Heart left ventricle (tissue), 16 donors: ENCODE results near the gene CCDC127. TPM values are rescaled to one million over a fixed set of nuclear protein-coding genes. Genes with fewer than 3 reads are reported as not detected.
A peak's percentile ranks its signal among the peaks of the same experiment; 100 is the strongest.
"Not testable (repeated sequence)": the region's sequence is repeated elsewhere in the genome, so short reads cannot be mapped to it uniquely, and the experiment has no call there.

Experiments used
- ATAC-seq, 4 donors: fragments of 200-7000 bp; cut with Tn5 transposase; one replicate each; pipeline ENCODE4 v1.9.1; 2020 to 2022; ENCODE audit warnings: moderate library complexity in 4 of 4, mild to moderate bottlenecking in 3 of 4, moderate number of reproducible peaks in 1 of 4
- DNase-seq, 5 donors: peaks; one replicate each; pipeline ENCODE4 v3.0.0-alpha.2; 2020
- H3K27ac ChIP-seq, 12 donors: fragments of 200-600 bp; sonication (generic) in 4 of 12; one replicate each; pipeline versions ENCODE4 v1.5.0 to v1.8.0; 2016 to 2022; ENCODE audit warnings: mild to moderate bottlenecking in 2 of 12
- H3K27me3 ChIP-seq, 9 donors: fragments of 200-600 bp; sonication (generic) in 2 of 9; one replicate each; pipeline versions ENCODE4 v1.5.1 to v1.8.0; 2016 to 2022; ENCODE audit warnings: mild to moderate bottlenecking in 3 of 9
- H3K36me3 ChIP-seq, 9 donors: fragments of 200-600 bp; sonication (generic) in 2 of 9; one replicate each; pipeline versions ENCODE4 v1.5.0 to v1.8.0; 2018 to 2022; ENCODE audit warnings: mild to moderate bottlenecking in 2 of 9
- H3K4me1 ChIP-seq, 12 donors: fragments of 200-600 bp; sonication (generic) in 4 of 12; one replicate each; pipeline versions ENCODE4 v1.5.0 to v1.8.0; 2016 to 2022; ENCODE audit warnings: mild to moderate bottlenecking in 3 of 12
- H3K4me3 ChIP-seq, 12 donors: fragments of 200-600 bp; sonication (generic) in 4 of 12; one replicate each; pipeline versions ENCODE4 v1.5.0 to v1.8.0; 2017 to 2022; ENCODE audit warnings: mild to moderate bottlenecking in 9 of 12, moderate library complexity in 4 of 12
- H3K9me3 ChIP-seq, 12 donors: fragments of 200-600 bp; sonication (generic) in 4 of 12; one replicate each; pipeline versions ENCODE4 v1.5.0 to v1.8.0; 2016 to 2022; ENCODE audit warnings: mild to moderate bottlenecking in 1 of 12
- CTCF ChIP-seq, 12 donors: fragments of 200-600 bp; sonication (generic) in 4 of 12; IDR thresholded peaks; one replicate each; pipeline versions ENCODE4 v1.5.0 to v1.8.0; 2018 to 2022; ENCODE audit warnings: antibody characterized with exemption in 12 of 12, mild to moderate bottlenecking in 5 of 12
- POLR2A ChIP-seq, 2 donors: fragments of 450-650 bp; IDR thresholded peaks; one replicate each; pipeline ENCODE4 v1.6.1; 2017; ENCODE audit warnings: antibody characterized with exemption in 2 of 2, mild to moderate bottlenecking in 2 of 2, moderate library complexity in 2 of 2
- WGBS, 4 donors: extraction: QIAGEN DNeasy Blood & Tissue Kit in 2 of 4; methylation state at CpG; one replicate each; pipeline versions ENCODE4 v1.1.5 to v1.1.7; 2013 to 2018; 5-methylcytosine and 5-hydroxymethylcytosine counted together
- intact Hi-C, 10 donors: fragments of 100-400 bp; cut with DNase I; formaldehyde crosslinking; loops; one replicate each; pipeline versions ENCODE4 v1.11.1 to v1.14.2; 2022
- polyA plus RNA-seq, 2 donors: library from polyadenylated mRNA; stranded (reverse); fragments of 200-250 nt; gene quantifications; one replicate each; pipeline ENCODE4 v1.2.3, GENCODE V29; 2013
- total RNA-seq, 9 donors: library from RNA; depleted of rRNA in 2 of 9; stranded (reverse); fragments of >200 nt in 2 of 9; fragmentation: NEBNext Ultra II Directional in 3 of 9; extraction: Animal tissue kit (Norgen Biotek cat#: 25700) in 3 of 9; gene quantifications; one replicate each; pipeline versions ENCODE4 v1.1.0 to v1.2.4, GENCODE V29; 2016 to 2023
- donor health status: ischemic (EF 13 %, LVEDD 7.1; RV severe dilation, severe dysfunction).
- donor health status: healthy with polysubstance abuse.
- donor health status: DM: no; HTN: yes; CAD: no.
- donor health status: DM: no; HTN: no; CAD: no.
- donor health status: ischemic (EF 25% LVEDD 6.9; RV normal size, moderate dysfunction).
- donor health status: ischemic (EF 25% LVEDD 5.7; RV mildly dilated, moderate dysfunction).
- donor health status: healthy.
- donor health status: DM: yes; HTN: yes; CAD: no.
- donor health status: ischemic (EF 35%, LVEDD 5.7; RV mildly dilated, moderate dysfunction).
- donor health status: nonischemic (EF 11% LVEDD 7.7; RV severe dilation, severe dysfunction).
- donor health status: DM: yes; HTN: yes; CAD: no.
- donor health status: PGD.
- donor health status: ischemic (EF 29% LVEDD 5.4; RV normal size, mild dysfunction).
- donor health status: nonischemic (EF 23%, LVEDD 6.1; RV moderate dilation, normal function).

CCDC127 gene
- total and polyA plus RNA-seq, 11 donors: 4.8 to 10.3 (median 7.5) TPM

DNA sequence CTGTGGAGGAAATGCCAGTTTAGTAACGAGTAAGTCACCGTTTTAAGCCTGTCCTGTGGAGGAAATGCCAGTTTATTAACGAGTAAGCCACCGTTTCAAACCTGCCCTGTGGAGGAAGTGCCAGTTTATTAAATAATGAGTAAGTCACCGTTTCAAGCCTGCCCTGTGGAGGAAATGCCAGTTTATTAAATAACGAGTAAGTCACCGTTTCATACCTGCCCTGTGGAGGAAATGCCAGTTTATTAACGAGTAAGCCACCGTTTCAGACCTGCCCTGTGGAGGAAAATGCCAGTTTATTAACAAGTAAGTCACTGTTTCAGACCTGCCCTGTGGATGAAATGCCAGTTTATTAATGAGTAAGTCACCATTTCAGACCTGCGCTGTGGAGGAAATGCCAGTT, 34.6 kb upstream of the CCDC127 start:
- no peak overlapping the region for H3K27ac ChIP-seq
- ATAC-seq (no peak), DNase-seq (no peak)
- no peaks in the 10 kb centered on the region for H3K27me3 ChIP-seq
- 74 to 86% (median 84%) methylated on average over 10 of the region's 10 CpGs for WGBS, 4 donors
- no peak overlapping the region for H3K4me3 ChIP-seq
- no peaks in the 10 kb centered on the region for H3K9me3 ChIP-seq
- peaks cover 0 to 4% (median 0%) of the 10 kb centered on the region in 12 donors for H3K4me1 ChIP-seq
- intact Hi-C loops: no loop called here
- peaks cover 3 to 94% (median 72%) of the 10 kb centered on the region in 9 donors for H3K36me3 ChIP-seq
- TF ChIP-seq CTCF (IDR thresholded peaks at IDR 0.05): no peak
- no peak for TF ChIP-seq POLR2A (IDR thresholded peaks at IDR 0.05)

DNA sequence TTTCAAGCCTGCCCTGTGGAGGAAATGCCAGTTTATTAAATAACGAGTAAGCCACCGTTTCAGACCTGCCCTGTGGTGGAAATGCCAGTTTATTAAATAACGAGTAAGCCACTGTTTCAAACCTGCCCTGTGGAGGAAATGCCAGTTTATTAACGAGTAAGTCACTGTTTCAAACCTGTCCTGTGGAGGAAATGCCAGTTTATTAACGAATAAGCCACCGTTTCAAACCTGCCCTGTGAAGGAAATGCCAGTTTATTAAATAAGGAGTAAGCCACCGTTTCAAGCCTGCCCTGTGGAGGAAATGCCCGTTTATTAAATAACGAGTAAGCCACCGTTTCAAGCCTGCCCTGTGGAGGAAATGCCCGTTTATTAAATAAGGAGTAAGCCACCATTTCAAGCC, 34.0 kb upstream of the CCDC127 start:
- ATAC-seq, H3K4me3 ChIP-seq, DNase-seq, H3K9me3 ChIP-seq, H3K4me1 ChIP-seq, H3K27me3 ChIP-seq, H3K27ac ChIP-seq, intact Hi-C loops: not testable (repeated sequence)
- peaks cover 3 to 95% (median 74%) of the 10 kb centered on the region in 9 donors for H3K36me3 ChIP-seq
- 72 to 79% (median 77%) methylated on average over 11 of the region's 11 CpGs for WGBS, 4 donors

DNA sequence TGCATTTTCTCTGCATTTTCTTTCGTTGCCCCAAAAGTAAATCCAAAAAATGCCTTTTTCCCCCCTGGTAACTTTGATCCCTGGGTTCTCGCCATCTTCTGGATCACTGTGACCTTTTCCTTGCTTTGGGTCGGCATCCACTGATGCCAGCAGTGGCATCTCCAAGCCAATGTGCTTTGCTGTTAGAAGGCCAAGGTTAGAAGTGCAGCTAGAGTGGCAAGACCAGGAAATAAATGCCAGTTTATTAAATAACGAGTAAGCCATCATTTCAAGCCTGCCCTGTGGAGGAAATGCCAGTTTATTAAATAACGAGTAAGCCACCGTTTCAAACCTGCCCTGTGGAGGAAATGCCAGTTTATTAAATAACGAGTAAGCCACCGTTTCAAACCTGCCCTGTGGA, 33.6 kb upstream of the CCDC127 start:
- H3K27ac ChIP-seq, H3K27me3 ChIP-seq, H3K4me1 ChIP-seq, DNase-seq, ATAC-seq, intact Hi-C loops, H3K9me3 ChIP-seq, H3K4me3 ChIP-seq: not testable (repeated sequence)
- peaks cover 3 to 95% (median 74%) of the 10 kb centered on the region in 9 donors for H3K36me3 ChIP-seq
- WGBS, 4 donors: 75 to 85% (median 79%) methylated on average over 8 of the region's 8 CpGs

DNA sequence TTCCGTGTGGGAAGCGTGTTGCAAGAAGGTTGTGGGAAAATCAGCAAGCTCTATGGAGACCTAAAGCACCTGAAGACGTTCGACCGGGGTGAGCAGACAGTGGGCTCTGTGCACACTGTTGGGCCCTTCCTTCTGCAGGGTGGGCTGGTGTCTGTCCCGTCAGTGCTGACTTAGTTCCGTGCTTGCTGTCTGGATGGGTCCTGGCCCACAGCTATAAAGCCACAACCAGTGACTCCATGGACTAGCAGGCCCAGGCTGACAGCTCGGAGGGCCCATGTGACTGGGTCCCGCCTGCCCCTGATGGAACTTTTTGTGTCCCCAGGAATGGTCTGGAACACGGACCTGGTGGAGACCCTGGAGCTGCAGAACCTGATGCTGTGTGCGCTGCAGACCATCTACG, 33.1 kb upstream of the CCDC127 start:
- peak in 3 of 4 donors; percentile 23 to 48 (median 36) for ATAC-seq
- 93 to 97% (median 95%) methylated on average over 8 to 10 of the region's 12 CpGs for WGBS, 4 donors

DNA sequence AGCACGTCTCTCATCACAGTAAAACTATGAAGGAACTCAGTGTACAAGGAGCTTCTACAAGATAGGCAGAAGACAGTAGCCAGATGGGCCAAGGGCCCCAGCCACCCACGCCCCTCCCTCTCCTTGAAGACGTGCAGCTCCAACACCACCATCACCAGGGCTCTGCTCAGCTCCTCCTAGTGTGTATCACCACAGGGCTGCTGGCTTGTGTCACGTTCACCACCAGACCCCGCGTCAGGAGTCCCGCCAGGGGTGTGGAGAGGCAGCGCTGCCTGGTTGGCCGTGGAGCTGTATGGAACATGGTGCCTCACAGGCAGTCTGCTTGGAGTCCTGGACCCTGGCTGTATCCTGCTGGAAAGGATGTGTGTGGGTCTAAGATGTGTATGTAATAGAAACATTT, 32.4 kb upstream of the CCDC127 start:
- H3K27me3 ChIP-seq, intact Hi-C loops, H3K4me1 ChIP-seq, H3K4me3 ChIP-seq, H3K9me3 ChIP-seq, H3K27ac ChIP-seq, DNase-seq: not testable (repeated sequence)
- peak; percentile 49 to 82 (median 67) for ATAC-seq
- peaks cover 3 to 95% (median 68%) of the 10 kb centered on the region in 9 donors for H3K36me3 ChIP-seq
- 67 to 76% (median 73%) methylated on average over 5 to 9 of the region's 9 CpGs for WGBS, 4 donors

More for the DNA sequence above, 33.1 kb upstream of the CCDC127 start:
- H3K4me1 ChIP-seq, H3K27me3 ChIP-seq, H3K4me3 ChIP-seq, H3K9me3 ChIP-seq, H3K27ac ChIP-seq, intact Hi-C loops, DNase-seq: not testable (repeated sequence)
- peaks cover 3 to 95% (median 70%) of the 10 kb centered on the region in 9 donors for H3K36me3 ChIP-seq

- 86 to 94% (median 90%) methylated on average over 5 of the region's 5 CpGs for WGBS, 4 donors
- H3K27ac ChIP-seq, intact Hi-C loops, H3K4me3 ChIP-seq, H3K9me3 ChIP-seq, ATAC-seq, DNase-seq, H3K4me1 ChIP-seq, H3K27me3 ChIP-seq: not testable (repeated sequence)
- H3K36me3 ChIP-seq: peaks cover 3 to 100% (median 79%) of the 10 kb centered on the region in 9 donors
Measured at GRCh38 chr5:245717-246116, 27.8 kb upstream of the CCDC127 start.

- WGBS, 4 donors: 64 to 78% (median 74%) methylated on average over 12 of the region's 12 CpGs
- H3K36me3 ChIP-seq: peaks cover 3 to 100% (median 81%) of the 10 kb centered on the region in 9 donors
- H3K9me3 ChIP-seq, intact Hi-C loops, H3K4me3 ChIP-seq, H3K27ac ChIP-seq, H3K27me3 ChIP-seq, DNase-seq, ATAC-seq, H3K4me1 ChIP-seq: not testable (repeated sequence)
Measured at GRCh38 chr5:243683-244367, 25.9 kb upstream of the CCDC127 start.

DNA sequence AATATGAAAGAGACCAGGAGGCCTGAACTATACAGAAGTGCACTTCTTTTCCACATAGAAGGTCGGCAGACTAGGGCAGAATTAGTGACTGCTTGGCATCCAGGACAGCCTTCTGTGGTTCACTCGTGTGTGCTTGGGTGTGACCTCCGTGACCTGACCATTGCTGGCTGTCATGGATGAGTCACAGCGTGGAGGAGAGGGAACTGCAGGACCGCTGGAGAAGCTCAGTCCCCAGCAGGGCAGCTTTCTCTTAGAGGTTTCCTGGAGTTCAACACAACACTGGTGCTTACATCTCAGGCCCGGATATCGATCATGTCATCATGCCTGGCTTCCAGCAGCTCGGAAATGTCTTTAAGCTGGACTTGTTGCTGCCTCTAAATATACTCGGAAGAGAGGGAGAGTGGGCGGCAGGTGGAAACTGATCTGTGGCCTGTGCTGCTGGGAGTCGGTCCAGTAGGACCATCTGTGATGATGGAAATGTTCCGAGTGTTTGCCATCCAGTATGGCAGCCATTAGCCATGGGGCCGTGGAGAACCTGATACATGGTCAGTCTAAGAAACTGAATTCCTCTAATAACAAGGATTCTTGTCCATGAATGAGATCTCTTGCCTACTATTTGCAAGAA, 23.2 kb upstream of the CCDC127 start:
- H3K36me3 ChIP-seq: peaks cover 0 to 99% (median 72%) of the 10 kb centered on the region in 9 donors
- WGBS, 4 donors: 78 to 92% (median 84%) methylated on average over 12 to 13 of the region's 13 CpGs
- ATAC-seq: peak in 3 of 4 donors; percentile 30 to 77 (median 77)
- H3K4me1 ChIP-seq, H3K27me3 ChIP-seq, H3K4me3 ChIP-seq, H3K27ac ChIP-seq, intact Hi-C loops, H3K9me3 ChIP-seq, DNase-seq: not testable (repeated sequence)

- H3K9me3 ChIP-seq, intact Hi-C loops, H3K4me3 ChIP-seq, H3K27ac ChIP-seq, H3K4me1 ChIP-seq, DNase-seq, H3K27me3 ChIP-seq: not testable (repeated sequence)
- peak in 2 of 4 donors; percentile 10 for ATAC-seq
- WGBS, 4 donors: 79 to 93% (median 89%) methylated on average over 7 of the region's 7 CpGs
- peaks cover 0 to 99% (median 72%) of the 10 kb centered on the region in 9 donors for H3K36me3 ChIP-seq
Measured at GRCh38 chr5:240550-240949, 22.6 kb upstream of the CCDC127 start.

- H3K4me1 ChIP-seq, DNase-seq, H3K27ac ChIP-seq, intact Hi-C loops, H3K27me3 ChIP-seq, H3K9me3 ChIP-seq, H3K4me3 ChIP-seq, ATAC-seq: not testable (repeated sequence)
- 96 to 97% (median 97%) methylated on average over 8 of the region's 8 CpGs for WGBS, 4 donors
- H3K36me3 ChIP-seq: peaks cover 0 to 99% (median 82%) of the 10 kb centered on the region in 9 donors
Measured at GRCh38 chr5:237931-238330, 20.0 kb upstream of the CCDC127 start.
